Neural cell (in vitro differentiated cells): Measurements from ENCODE around the gene KCTD19.

Source experiments
- CTCF ChIP-seq: fragments of 450-650 bp; IDR thresholded peaks from 2 replicates; pipeline ENCODE4 v1.5.1; 2014; ENCODE audit warnings: antibody characterized with exemption, mild to moderate bottlenecking, moderate library complexity; ENCODE audit not compliant: poor library complexity, severe bottlenecking
- EP300 ChIP-seq: fragments of 450-650 bp; conservative IDR thresholded peaks from 2 replicates; pipeline ENCODE4 v1.6.1; 2014; ENCODE audit warnings: antibody characterized with exemption, mild to moderate bottlenecking, moderate library complexity; ENCODE audit not compliant: poor library complexity, severe bottlenecking
- EZH2 ChIP-seq: fragments of 200-600, 300-800 bp; shearing (Covaris generic), sonication (generic); IDR thresholded peaks from 2 replicates; pipeline ENCODE4 v1.6.1; 2014; ENCODE audit warnings: antibody characterized with exemption, low read length, borderline replicate concordance, mild to moderate bottlenecking; ENCODE audit not compliant: insufficient read depth, poor library complexity, severe bottlenecking
- MXI1 ChIP-seq: fragments of 450-650 bp; conservative IDR thresholded peaks from 2 replicates; pipeline ENCODE4 v1.6.1; 2014; ENCODE audit warnings: antibody characterized with exemption, mild to moderate bottlenecking; ENCODE audit not compliant: poor library complexity, severe bottlenecking
- POLR2AphosphoS5 ChIP-seq: IDR thresholded peaks from 2 replicates; pipeline ENCODE4 v1.6.1; 2012
- RAD21 ChIP-seq: fragments of 450-650 bp; conservative IDR thresholded peaks from 2 replicates; pipeline ENCODE4 v1.6.1; 2014; ENCODE audit warnings: antibody characterized with exemption, mild to moderate bottlenecking, moderate library complexity
- TAF1 ChIP-seq: IDR thresholded peaks from 2 replicates; pipeline ENCODE4 v1.6.1; 2012; ENCODE audit warnings: low read depth
- TF ChIP-seq, protein P1 (sequence below): IDR thresholded peaks from 2 replicates; pipeline ENCODE4 v1.6.1; 2012; ENCODE audit warnings: borderline replicate concordance

- TF ChIP-seq CTCF, result no peak
- no peak for TF ChIP-seq MXI1
- no peak for TF ChIP-seq RAD21
- no peak for TF ChIP-seq POLR2AphosphoS5
- TF ChIP-seq EP300, result no peak
- TF ChIP-seq EZH2, result no peak
- TF ChIP-seq TAF1, result no peak
- TF ChIP-seq, protein P1, sequence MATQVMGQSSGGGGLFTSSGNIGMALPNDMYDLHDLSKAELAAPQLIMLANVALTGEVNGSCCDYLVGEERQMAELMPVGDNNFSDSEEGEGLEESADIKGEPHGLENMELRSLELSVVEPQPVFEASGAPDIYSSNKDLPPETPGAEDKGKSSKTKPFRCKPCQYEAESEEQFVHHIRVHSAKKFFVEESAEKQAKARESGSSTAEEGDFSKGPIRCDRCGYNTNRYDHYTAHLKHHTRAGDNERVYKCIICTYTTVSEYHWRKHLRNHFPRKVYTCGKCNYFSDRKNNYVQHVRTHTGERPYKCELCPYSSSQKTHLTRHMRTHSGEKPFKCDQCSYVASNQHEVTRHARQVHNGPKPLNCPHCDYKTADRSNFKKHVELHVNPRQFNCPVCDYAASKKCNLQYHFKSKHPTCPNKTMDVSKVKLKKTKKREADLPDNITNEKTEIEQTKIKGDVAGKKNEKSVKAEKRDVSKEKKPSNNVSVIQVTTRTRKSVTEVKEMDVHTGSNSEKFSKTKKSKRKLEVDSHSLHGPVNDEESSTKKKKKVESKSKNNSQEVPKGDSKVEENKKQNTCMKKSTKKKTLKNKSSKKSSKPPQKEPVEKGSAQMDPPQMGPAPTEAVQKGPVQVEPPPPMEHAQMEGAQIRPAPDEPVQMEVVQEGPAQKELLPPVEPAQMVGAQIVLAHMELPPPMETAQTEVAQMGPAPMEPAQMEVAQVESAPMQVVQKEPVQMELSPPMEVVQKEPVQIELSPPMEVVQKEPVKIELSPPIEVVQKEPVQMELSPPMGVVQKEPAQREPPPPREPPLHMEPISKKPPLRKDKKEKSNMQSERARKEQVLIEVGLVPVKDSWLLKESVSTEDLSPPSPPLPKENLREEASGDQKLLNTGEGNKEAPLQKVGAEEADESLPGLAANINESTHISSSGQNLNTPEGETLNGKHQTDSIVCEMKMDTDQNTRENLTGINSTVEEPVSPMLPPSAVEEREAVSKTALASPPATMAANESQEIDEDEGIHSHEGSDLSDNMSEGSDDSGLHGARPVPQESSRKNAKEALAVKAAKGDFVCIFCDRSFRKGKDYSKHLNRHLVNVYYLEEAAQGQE, result no peak
These were observed 23.6 kb downstream of the KCTD19 start for GRCh38 chr16:67302970-67303369.
